K562 (cell line): ENCODE data around the gene CLP1. TPM values are rescaled to one million over a fixed set of nuclear protein-coding genes. Genes with fewer than 3 reads are reported as not detected.
A peak's percentile ranks its signal among the peaks of the same experiment; 100 is the strongest.

Experiments used
- ATAC-seq: fragments of 200-7000 bp; cut with Tn5 transposase; 3 replicates; pipeline ENCODE4 v1.9.1; 2020; ENCODE audit warnings: moderate library complexity
- BruUV-seq: library from RNA; stranded (reverse); fragments of 400-500 nt; replicated peaks from 2 replicates; lab custom pipeline; 2021; lab: Mats Ljungman, UMichigan
- CTCF ChIA-PET: fragments of 300-600 bp; formaldehyde crosslinking; extraction: SDS; loops from one replicate; lab custom pipeline; 2021; ENCODE audit warnings: low intra/inter-chr PET ratio; lab: Yijun Ruan, JAX
- POLR2A ChIA-PET: fragments of 300-600, 350-650 bp; sonication (Branson Sonifier 250); formaldehyde crosslinking; extraction: SDS; loops from one replicate; lab custom pipeline; 2021; ENCODE audit warnings: antibody characterized with exemption, inconsistent platforms; lab: Yijun Ruan, JAX
- DNase-seq, 4 experiments: peaks; one replicate each; pipeline versions ENCODE4 v3.0.0 to v3.0.0-alpha.2; 2011 to 2018; ENCODE audit warnings: low spot score in 3 of 4, mixed read lengths in 3 of 4; ENCODE audit errors: extremely low read depth in 1 of 4
- FAIRE-seq: peaks from 2 replicates; lab custom pipeline; 2011; peaks lifted over from hg19 to GRCh38; lab: Jason Lieb, UNC
- H2AFZ ChIP-seq: 2 replicates; pipeline ENCODE4 v1.6.0; 2011; ENCODE audit warnings: low read depth, low read length, control low read depth, inconsistent platforms
- H3K27ac ChIP-seq: fragments of 200-600 bp; 3 replicates; pipeline ENCODE4 v1.8.0; 2011; ENCODE audit warnings: low read depth, mild to moderate bottlenecking, control low read depth, inconsistent platforms, low read length, moderate library complexity, mixed read lengths; ENCODE audit errors: extremely low read depth
- H3K27me3 ChIP-seq, 2 experiments: fragments of 300-600 bp in 1 of 2; 2 replicates in 1 of 2; 3 replicates in 1 of 2; pipeline versions ENCODE4 v1.6.0 to v1.8.0; 2011; ENCODE audit warnings: inconsistent platforms in 2 of 2, low read length in 2 of 2, mild to moderate bottlenecking in 1 of 2, mixed read lengths in 1 of 2, moderate library complexity in 1 of 2; ENCODE audit not compliant: control insufficient read depth in 2 of 2, insufficient read depth in 2 of 2
- H3K36me3 ChIP-seq: fragments of 300-600 bp; 3 replicates; pipeline ENCODE4 v1.8.0; 2011; ENCODE audit warnings: mild to moderate bottlenecking, low read length, inconsistent platforms; ENCODE audit not compliant: control insufficient read depth, insufficient read depth
- H3K4me1 ChIP-seq, 2 experiments: fragments of 200-600 bp in 1 of 2; replicated peaks in 1 of 2; 2 replicates in 1 of 2; 3 replicates in 1 of 2; pipeline versions ENCODE4 v1.5.1 to v1.8.0; 2011; ENCODE audit warnings: inconsistent platforms in 2 of 2, low read length in 2 of 2, mild to moderate bottlenecking in 1 of 2, mixed read lengths in 1 of 2, moderate library complexity in 1 of 2; ENCODE audit not compliant: control insufficient read depth in 2 of 2, insufficient read depth in 2 of 2
- H3K4me2 ChIP-seq: 2 replicates; pipeline ENCODE4 v1.6.1; 2011; ENCODE audit warnings: low read length, control low read depth, inconsistent platforms, mixed read lengths; ENCODE audit not compliant: insufficient read depth
- H3K4me3 ChIP-seq: fragments of 200-600 bp; sonication (generic), shearing (Covaris generic); 2 replicates; pipeline ENCODE4 v1.5.1; 2016; ENCODE audit warnings: control low read depth, inconsistent platforms
- H3K79me2 ChIP-seq: fragments of 200-600 bp; 3 replicates; pipeline ENCODE4 v1.8.0; 2011; ENCODE audit warnings: low read length, inconsistent platforms; ENCODE audit not compliant: control insufficient read depth, insufficient read depth
- H3K9ac ChIP-seq, 2 experiments: 2 replicates each; pipeline versions ENCODE4 v1.6.0 to v1.6.1; 2011; ENCODE audit warnings: low read depth in 2 of 2, low read length in 2 of 2, control low read depth in 1 of 2, inconsistent platforms in 1 of 2, mild to moderate bottlenecking in 1 of 2, mixed read lengths in 1 of 2; ENCODE audit not compliant: insufficient read depth in 1 of 2
- H3K9me1 ChIP-seq: one replicate; pipeline ENCODE4 v1.6.0; 2011; ENCODE audit warnings: inconsistent platforms, mild to moderate bottlenecking, low read length, moderate library complexity; ENCODE audit not compliant: control insufficient read depth, insufficient read depth
- H3K9me3 ChIP-seq: replicated peaks from 2 replicates; pipeline ENCODE4 v1.5.1; 2011; ENCODE audit warnings: low read depth, low read length, inconsistent platforms; ENCODE audit not compliant: control insufficient read depth, insufficient read depth
- H4K20me1 ChIP-seq: replicated peaks from 2 replicates; pipeline ENCODE4 v1.6.1; 2011; ENCODE audit warnings: low read length, inconsistent platforms, mixed read lengths; ENCODE audit not compliant: control insufficient read depth, insufficient read depth
- ATF2 ChIP-seq: sonication (generic); formaldehyde crosslinking; IDR thresholded peaks from 2 replicates; pipeline ENCODE4 v1.8.1; 2022; ENCODE audit warnings: missing genetic modification reagents
- BRF1 ChIP-seq: IDR thresholded peaks from 3 replicates; pipeline ENCODE4 v1.6.1; 2011; ENCODE audit warnings: borderline replicate concordance, mild to moderate bottlenecking; ENCODE audit not compliant: insufficient read length; ENCODE audit errors: extremely low read depth
- DNMT1 ChIP-seq: fragments of 450-650 bp; IDR thresholded peaks from 2 replicates; pipeline ENCODE4 v1.6.1; 2016; ENCODE audit warnings: antibody characterized with exemption, mild to moderate bottlenecking
- ETS2 ChIP-seq: IDR thresholded peaks from 2 replicates; pipeline ENCODE4 v1.6.1; 2016; ENCODE audit warnings: borderline replicate concordance, missing genetic modification characterization, mild to moderate bottlenecking, moderate library complexity, missing compliant biosample characterization; ENCODE audit not compliant: poor library complexity, severe bottlenecking
- GABPB1 ChIP-seq: sonication (generic); formaldehyde crosslinking; IDR thresholded peaks from 2 replicates; pipeline ENCODE4 v1.8.0; 2022; ENCODE audit warnings: mild to moderate bottlenecking, missing genetic modification reagents
- HCFC1 ChIP-seq: IDR thresholded peaks from 2 replicates; pipeline ENCODE4 v1.6.1; 2012; ENCODE audit warnings: low read depth, low read length, improper control_type of control experiment
- HDAC2 ChIP-seq: fragments of 450-650 bp; IDR thresholded peaks from 2 replicates; pipeline ENCODE4 v1.6.1; 2016; ENCODE audit warnings: mild to moderate bottlenecking
- JUND ChIP-seq, 2 experiments: IDR thresholded peaks; 2 replicates in 1 of 2; 3 replicates in 1 of 2; pipeline ENCODE4 v1.6.1; 2011; ENCODE audit warnings: borderline replicate concordance in 2 of 2, low read depth in 2 of 2, low read length in 2 of 2, improper control_type of control experiment in 1 of 2, missing biosample characterization in 1 of 2, missing genetic modification characterization in 1 of 2, missing genetic modification reagents in 1 of 2
- L3MBTL2 ChIP-seq: fragments of 450-650 bp; IDR thresholded peaks from 2 replicates; pipeline ENCODE4 v1.6.1; 2016; ENCODE audit warnings: mild to moderate bottlenecking, moderate library complexity
- NCOA2 ChIP-seq, 2 experiments: fragments of 450-650 bp; IDR thresholded peaks; 2 replicates each; pipeline ENCODE4 v1.6.1; 2018; ENCODE audit warnings: mild to moderate bottlenecking in 2 of 2, moderate library complexity in 1 of 2; ENCODE audit not compliant: partially characterized antibody in 2 of 2
- NFIX ChIP-seq: fragments of 250-450 bp; sonication (Bioruptor Pico); IDR thresholded peaks from 2 replicates; pipeline ENCODE4 v1.4.0; 2020; ENCODE audit warnings: low read depth, mild to moderate bottlenecking, moderate library complexity
- POLR3G ChIP-seq: IDR thresholded peaks from 2 replicates; pipeline ENCODE4 v1.6.1; 2011; ENCODE audit not compliant: insufficient read length, insufficient replicate concordance; ENCODE audit errors: extremely low read depth
- VEZF1 ChIP-seq: fragments of 200-800 bp; sonication (Bioruptor generic); IDR thresholded peaks from 2 replicates; pipeline ENCODE4 v1.6.1; 2017; ENCODE audit warnings: missing genetic modification characterization, missing compliant biosample characterization
- ZKSCAN8 ChIP-seq: fragments of 200-800 bp; sonication (Bioruptor generic); IDR thresholded peaks from 2 replicates; pipeline ENCODE4 v1.6.1; 2016; ENCODE audit warnings: missing genetic modification characterization, missing compliant biosample characterization
- ZNF699 ChIP-seq: fragments of 250-450 bp; sonication (Bioruptor Pico); IDR thresholded peaks from 2 replicates; pipeline ENCODE4 v1.8.0; 2021; ENCODE audit warnings: mild to moderate bottlenecking, moderate library complexity; ENCODE audit not compliant: insufficient replicate concordance
- WGBS: fragments of 100-300 bp; shearing (Covaris generic); methylation state at CpG from one replicate; pipeline ENCODE4 v1.1.6; 2016; ENCODE audit warnings: low coverage, mixed read lengths; ENCODE audit not compliant: insufficient coverage; ENCODE audit errors: missing lambda C conversion rate; 5-methylcytosine and 5-hydroxymethylcytosine counted together
- in situ Hi-C: fragments of 300-500 bp; cut with MboI; formaldehyde crosslinking; loops from 4 replicates; pipeline ENCODE4 v1.15.0; 2018; ENCODE audit warnings: inconsistent platforms, mixed read lengths
- intact Hi-C: fragments of 100-400 bp; cut with micrococcal nuclease; formaldehyde crosslinking; loops from 2 replicates; pipeline ENCODE4 v1.14.2; 2022
- polyA plus RNA-seq, 8 experiments: library from polyadenylated mRNA; depleted of rRNA in 4 of 8; stranded (reverse) in 5 of 8; unstranded in 3 of 8; fragments of >200 nt; fragmentation: Nextera tagmentation in 2 of 8; fragmentation: Illumina TruSeq in 1 of 8; extraction: Ambion mirVana in 2 of 8; extraction: Trizol in 1 of 8; gene quantifications; 2 replicates each; pipeline versions ENCODE4 v1.2.1 to v1.2.3, GENCODE V29; 2011 to 2014; ENCODE audit warnings: inconsistent platforms in 1 of 8, missing spikeins in 1 of 8
- total RNA-seq, 7 experiments: library from RNA; depleted of rRNA in 6 of 7; stranded (reverse); fragments of >200 nt in 6 of 7; fragmentation: Illumina TruSeq in 2 of 7; extraction: Trizol in 2 of 7; gene quantifications; 2 replicates each; pipeline versions ENCODE4 v1.2.1 to v1.2.3, GENCODE V29; 2011 to 2021; ENCODE audit warnings: low replicate concordance in 1 of 7
- TF ChIP-seq, protein P1 (sequence below): fragments of 450-650 bp; IDR thresholded peaks from 2 replicates; pipeline ENCODE4 v1.6.1; 2017; ENCODE audit warnings: mild to moderate bottlenecking, moderate library complexity
- TF ChIP-seq, protein P2 (sequence below): fragments of 200-800 bp; sonication (Bioruptor generic); IDR thresholded peaks from 2 replicates; pipeline ENCODE4 v1.6.1; 2017; ENCODE audit warnings: missing genetic modification characterization, missing compliant biosample characterization

Gene CLP1
- total and polyA plus RNA-seq, 9 of the 15 experiments (the other 6 are each of a cell fraction or from before 2014, with no cell fraction given) = 19.1 to 46.2 (median 27.8) TPM

- no peak overlapping the region for H3K4me2 ChIP-seq
- no peaks in the 10 kb centered on the region for H3K9me3 ChIP-seq
- ATAC-seq (peak; percentile 84), DNase-seq (peak in 2 of 4 experiments; percentile 52 to 62), FAIRE-seq (peak; percentile 62)
- WGBS = 16% methylated on average over 2 of the region's 2 CpGs
- H3K4me1 ChIP-seq = peaks cover 3 to 25% of the 10 kb centered on the region in 2 experiments; a peak in 3 of 5 replicates
- peaks cover 10% of the 10 kb centered on the region for H3K9me1 ChIP-seq
- H3K9ac ChIP-seq = no peak overlapping the region
- H3K4me3 ChIP-seq = no peak overlapping the region
- no peaks in the 10 kb centered on the region for H3K27me3 ChIP-seq
- peaks cover 82% of the 10 kb centered on the region for H3K36me3 ChIP-seq
- peak overlapping the region; percentile 19; the same call in 1 of the 3 replicates for H3K27ac ChIP-seq
- BruUV-seq = no TSS peak
- H2AFZ ChIP-seq = no peak overlapping the region
- peaks cover 75% of the 10 kb centered on the region for H3K79me2 ChIP-seq
- POLR2A ChIA-PET = interaction anchor here (1.3 to 2.0 kb wide), 2 partner anchors 11 to 22 kb away, joined by 5 to 11 read pairs; no protein-coding TSS in a partner anchor
- intact Hi-C loops (no loop called here), in situ Hi-C loops (no loop called here)
- H4K20me1 ChIP-seq = peaks cover 25% of the 10 kb centered on the region
- CTCF ChIA-PET = no interaction called here
- no peak for TF ChIP-seq ETS2 (tag)
- no peak for TF ChIP-seq ZNF699
- no peak for TF ChIP-seq GABPB1 (CRISPR knock-in tag)
- TF ChIP-seq, protein P1, sequence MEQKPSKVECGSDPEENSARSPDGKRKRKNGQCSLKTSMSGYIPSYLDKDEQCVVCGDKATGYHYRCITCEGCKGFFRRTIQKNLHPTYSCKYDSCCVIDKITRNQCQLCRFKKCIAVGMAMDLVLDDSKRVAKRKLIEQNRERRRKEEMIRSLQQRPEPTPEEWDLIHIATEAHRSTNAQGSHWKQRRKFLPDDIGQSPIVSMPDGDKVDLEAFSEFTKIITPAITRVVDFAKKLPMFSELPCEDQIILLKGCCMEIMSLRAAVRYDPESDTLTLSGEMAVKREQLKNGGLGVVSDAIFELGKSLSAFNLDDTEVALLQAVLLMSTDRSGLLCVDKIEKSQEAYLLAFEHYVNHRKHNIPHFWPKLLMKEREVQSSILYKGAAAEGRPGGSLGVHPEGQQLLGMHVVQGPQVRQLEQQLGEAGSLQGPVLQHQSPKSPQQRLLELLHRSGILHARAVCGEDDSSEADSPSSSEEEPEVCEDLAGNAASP = no peak
- TF ChIP-seq POLR3G = no peak
- TF ChIP-seq BRF1 = no peak
- TF ChIP-seq NCOA2 (IDR thresholded peaks at IDR 0.05; ENCODE audit: partially characterized antibody in 2 of 2) = no peak
- no peak for TF ChIP-seq ATF2 (CRISPR knock-in tag)
- TF ChIP-seq, protein P2, sequence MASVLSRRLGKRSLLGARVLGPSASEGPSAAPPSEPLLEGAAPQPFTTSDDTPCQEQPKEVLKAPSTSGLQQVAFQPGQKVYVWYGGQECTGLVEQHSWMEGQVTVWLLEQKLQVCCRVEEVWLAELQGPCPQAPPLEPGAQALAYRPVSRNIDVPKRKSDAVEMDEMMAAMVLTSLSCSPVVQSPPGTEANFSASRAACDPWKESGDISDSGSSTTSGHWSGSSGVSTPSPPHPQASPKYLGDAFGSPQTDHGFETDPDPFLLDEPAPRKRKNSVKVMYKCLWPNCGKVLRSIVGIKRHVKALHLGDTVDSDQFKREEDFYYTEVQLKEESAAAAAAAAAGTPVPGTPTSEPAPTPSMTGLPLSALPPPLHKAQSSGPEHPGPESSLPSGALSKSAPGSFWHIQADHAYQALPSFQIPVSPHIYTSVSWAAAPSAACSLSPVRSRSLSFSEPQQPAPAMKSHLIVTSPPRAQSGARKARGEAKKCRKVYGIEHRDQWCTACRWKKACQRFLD = no peak
- TF ChIP-seq HCFC1 = no peak
- peak; percentile 78 for TF ChIP-seq JUND (IDR thresholded peaks at IDR 0.05; ENCODE audit: borderline replicate concordance, low read depth, low read length)
- TF ChIP-seq JUND (tag; IDR thresholded peaks at IDR 0.05; ENCODE audit: borderline replicate concordance, low read depth, low read length) = peak; percentile 12; the same call in 1 of the 3 replicates
- TF ChIP-seq NFIX = no peak
- no peak for TF ChIP-seq ZKSCAN8 (CRISPR knock-in tag)
- no peak for TF ChIP-seq DNMT1
- TF ChIP-seq L3MBTL2 = no peak
- TF ChIP-seq HDAC2 = no peak
- 0 out of 2 replicates have a peak, but pooled peaks have one; percentile 16 for TF ChIP-seq VEZF1 (CRISPR knock-in tag)
Observed at GRCh38 chr11:57680552-57680874, 23.0 kb downstream of the CLP1 start.
